Measurements from ENCODE around the gene HEXIM1.
A peak's percentile ranks its signal among the peaks of the same experiment; 100 is the strongest.

HEXIM1 gene

GRCh38 chr17:45148183-45149036 is at the start of gene HEXIM1:
TSS of gene HEXIM1 (plus strand) at chr17:45148475. CDS start at chr17:45149191, 716 bp downstream.
- peak; percentile 98 for DNase-seq

GRCh38 chr17:45098869-45099616 is 49.2 kb upstream of the HEXIM1 start:
- DNase-seq, result peak; percentile 45

- DNase-seq, result no peak
Observed at GRCh38 chr17:45101546-45101882, 46.8 kb upstream of the HEXIM1 start.

- no peak for DNase-seq
Observed at GRCh38 chr17:45101883-45102811, 46.1 kb upstream of the HEXIM1 start.

- no peak for DNase-seq
Observed at GRCh38 chr17:45102856-45103255, 45.4 kb upstream of the HEXIM1 start.

- DNase-seq, result no peak
Observed at GRCh38 chr17:45103269-45103795, 44.9 kb upstream of the HEXIM1 start.

- no peak for DNase-seq
Observed at GRCh38 chr17:45104029-45104428, 44.2 kb upstream of the HEXIM1 start.

GRCh38 chr17:45104497-45104896 is 43.8 kb upstream of the HEXIM1 start:
- no peak for DNase-seq

- no peak for DNase-seq
Observed at GRCh38 chr17:45104907-45105624, 43.2 kb upstream of the HEXIM1 start.

- DNase-seq, result no peak
Observed at GRCh38 chr17:45106096-45106495, 42.2 kb upstream of the HEXIM1 start.

- DNase-seq, result no peak
Observed at GRCh38 chr17:45106582-45106981, 41.7 kb upstream of the HEXIM1 start.

GRCh38 chr17:45107293-45108010 is 40.8 kb upstream of the HEXIM1 start:
- DNase-seq, result no peak

GRCh38 chr17:45108051-45108450 is 40.2 kb upstream of the HEXIM1 start:
- no peak for DNase-seq

- no peak for DNase-seq
Observed at GRCh38 chr17:45108595-45109521, 39.4 kb upstream of the HEXIM1 start.

GRCh38 chr17:45110676-45111611 is 37.3 kb upstream of the HEXIM1 start:
- DNase-seq, result no peak

GRCh38 chr17:45111850-45112249 is 36.4 kb upstream of the HEXIM1 start:
- no peak for DNase-seq

- no peak for DNase-seq
Observed at GRCh38 chr17:45112559-45113423, 35.5 kb upstream of the HEXIM1 start.

GRCh38 chr17:45113424-45113754 is 34.9 kb upstream of the HEXIM1 start:
- no peak for DNase-seq
